SIG-M5 treated with dmso at 0.1 percent for 504 hours (cell line): ENCODE results near the gene KEAP1.
"Not testable (repeated sequence)": the region's sequence is repeated elsewhere in the genome, so short reads cannot be mapped to it uniquely, and the experiment has no call there.

Experiments
- DNase-seq: peaks from one replicate; lab custom pipeline; 2025; ENCODE audit not compliant: unreplicated experiment; lab: John Stamatoyannopoulos, UW

Gene KEAP1

DNA sequence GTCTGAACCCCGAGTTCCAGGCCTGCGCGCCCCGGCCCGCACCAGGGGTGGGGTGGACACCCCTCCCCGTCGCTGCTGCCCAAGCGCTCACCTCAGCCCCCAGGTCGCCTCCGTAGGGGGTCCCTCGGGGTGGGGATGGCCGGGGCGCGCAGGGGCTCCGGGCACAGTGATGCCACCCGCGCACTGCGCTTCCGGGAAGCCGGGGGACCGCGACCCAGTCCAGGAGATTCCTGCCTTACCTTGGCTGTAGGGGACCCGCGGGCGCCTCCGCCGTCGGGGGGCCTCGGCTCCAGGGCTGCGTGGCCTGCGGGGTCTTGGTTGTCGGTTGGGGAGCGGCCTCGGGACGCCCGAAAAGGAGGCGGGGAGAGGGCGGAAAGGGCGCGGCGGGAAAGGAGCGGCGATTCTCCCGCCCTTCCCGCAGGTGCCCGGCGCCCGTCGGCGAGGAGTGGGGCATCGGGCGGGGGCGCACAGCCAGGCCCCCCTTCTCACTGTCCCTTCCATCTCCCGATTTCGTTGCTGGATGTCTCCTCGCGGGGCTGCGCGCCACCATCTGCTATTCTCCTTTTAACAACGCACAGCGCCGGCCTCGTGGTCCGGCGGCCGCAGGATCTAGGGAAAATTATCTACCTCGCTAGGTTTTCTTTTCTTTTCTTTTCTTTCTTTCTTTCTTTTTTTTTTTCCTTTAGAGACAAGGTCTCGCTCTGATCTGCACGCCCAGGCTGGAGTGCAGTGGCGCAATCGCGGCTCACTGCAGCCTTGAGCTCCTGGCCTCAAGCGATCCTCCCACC, at the start of gene KEAP1:
KEAP1 (minus strand) TSS at position 355 of the 788 bp plus-strand sequence. CDS start 3,323 bp downstream, outside the sequence.
- DNase-seq = no peak

GRCh38 chr19:10552510-10553053, 49.4 kb upstream of the KEAP1 start:
- no peak for DNase-seq

DNA sequence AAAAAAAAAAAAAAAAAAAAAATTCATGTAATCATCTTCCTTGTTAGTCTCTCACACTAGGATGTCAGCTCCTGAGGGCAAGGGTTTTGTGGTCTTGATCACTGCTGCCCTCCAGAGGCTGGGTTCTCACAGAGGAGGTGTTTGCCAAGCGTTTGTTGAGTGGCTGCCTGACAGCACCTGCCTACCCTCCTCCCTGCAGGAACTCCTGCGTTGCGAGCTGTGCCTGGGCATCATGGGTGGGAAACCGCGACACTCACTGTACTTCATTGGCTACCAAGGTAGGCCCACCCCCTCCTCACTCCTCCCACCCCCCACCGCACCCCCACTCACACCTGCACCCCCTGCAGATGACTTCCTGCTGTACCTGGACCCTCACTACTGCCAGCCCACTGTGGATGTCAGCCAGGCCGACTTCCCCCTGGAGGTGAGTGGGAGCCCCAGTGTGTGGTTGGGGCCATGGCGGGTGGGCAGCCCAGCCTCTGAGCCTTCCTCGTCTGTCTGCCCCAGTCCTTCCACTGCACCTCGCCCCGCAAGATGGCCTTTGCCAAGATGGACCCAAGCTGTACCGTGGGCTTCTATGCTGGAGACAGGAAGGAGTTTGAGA, 48.6 kb upstream of the KEAP1 start:
- DNase-seq = peak; percentile 56

GRCh38 chr19:10551006-10551405, 47.9 kb upstream of the KEAP1 start:
- DNase-seq = not testable (repeated sequence)

GRCh38 chr19:10550336-10550735, 47.2 kb upstream of the KEAP1 start:
- no peak for DNase-seq

GRCh38 chr19:10549733-10550132, 46.6 kb upstream of the KEAP1 start:
- DNase-seq = no peak

DNA sequence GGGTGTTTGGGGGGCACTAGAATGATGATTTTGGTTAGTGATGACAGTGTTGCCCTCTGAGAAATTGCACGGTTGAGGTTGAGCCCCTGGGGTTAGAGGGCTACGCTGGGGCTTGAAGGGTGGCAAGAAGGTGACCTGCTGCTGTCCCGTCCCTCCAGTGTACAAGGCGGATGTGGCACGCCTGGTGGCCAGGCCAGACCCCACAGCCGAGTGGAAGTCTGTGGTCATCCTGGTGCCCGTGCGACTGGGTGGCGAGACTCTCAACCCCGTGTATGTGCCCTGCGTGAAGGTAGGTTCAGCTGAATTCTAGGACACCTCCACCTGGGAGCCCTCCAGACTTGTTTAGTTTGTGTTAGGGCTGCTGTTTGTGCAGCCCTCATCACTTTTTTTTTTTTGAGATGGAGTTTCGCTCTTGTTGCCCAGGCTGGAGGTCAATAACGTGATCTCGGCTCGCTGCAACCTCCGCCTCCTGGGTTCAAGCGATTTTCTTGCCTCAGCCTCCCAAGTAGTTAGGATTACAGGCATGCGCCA, 45.7 kb upstream of the KEAP1 start:
- no peak for DNase-seq

GRCh38 chr19:10546817-10547216, 43.7 kb upstream of the KEAP1 start:
- DNase-seq = no peak

- DNase-seq = no peak
Observed at GRCh38 chr19:10544753-10545251, 41.6 kb upstream of the KEAP1 start.

- no peak for DNase-seq
Observed at GRCh38 chr19:10544242-10544752, 41.1 kb upstream of the KEAP1 start.

- DNase-seq = peak; percentile 36
Observed at GRCh38 chr19:10543420-10544241, 40.5 kb upstream of the KEAP1 start, which contains the start of gene ATG4D. ATG4D (plus strand) TSS chr19:10543904; CDS start chr19:10544091, 187 bp downstream.

DNA sequence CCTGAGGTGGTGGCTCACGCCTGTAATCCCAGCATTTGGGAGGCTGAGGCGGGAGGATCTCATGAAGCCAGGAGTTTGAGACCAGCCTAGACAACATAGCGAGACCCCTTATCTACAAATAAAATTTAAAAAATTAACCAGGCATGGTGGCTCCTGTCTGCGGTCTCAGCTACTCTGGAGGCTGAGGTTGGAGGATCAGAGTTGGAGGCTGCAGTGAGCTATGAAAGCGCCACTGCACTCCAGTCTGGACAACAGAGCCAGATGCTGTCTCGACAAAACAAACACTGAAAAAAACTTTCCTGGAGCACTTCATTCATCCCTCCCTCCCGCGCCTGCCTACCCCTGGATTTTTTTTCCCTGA, 39.9 kb upstream of the KEAP1 start:
- no peak for DNase-seq

- DNase-seq = peak; percentile 45
Observed at GRCh38 chr19:10539016-10539415, 35.9 kb upstream of the KEAP1 start.

DNA sequence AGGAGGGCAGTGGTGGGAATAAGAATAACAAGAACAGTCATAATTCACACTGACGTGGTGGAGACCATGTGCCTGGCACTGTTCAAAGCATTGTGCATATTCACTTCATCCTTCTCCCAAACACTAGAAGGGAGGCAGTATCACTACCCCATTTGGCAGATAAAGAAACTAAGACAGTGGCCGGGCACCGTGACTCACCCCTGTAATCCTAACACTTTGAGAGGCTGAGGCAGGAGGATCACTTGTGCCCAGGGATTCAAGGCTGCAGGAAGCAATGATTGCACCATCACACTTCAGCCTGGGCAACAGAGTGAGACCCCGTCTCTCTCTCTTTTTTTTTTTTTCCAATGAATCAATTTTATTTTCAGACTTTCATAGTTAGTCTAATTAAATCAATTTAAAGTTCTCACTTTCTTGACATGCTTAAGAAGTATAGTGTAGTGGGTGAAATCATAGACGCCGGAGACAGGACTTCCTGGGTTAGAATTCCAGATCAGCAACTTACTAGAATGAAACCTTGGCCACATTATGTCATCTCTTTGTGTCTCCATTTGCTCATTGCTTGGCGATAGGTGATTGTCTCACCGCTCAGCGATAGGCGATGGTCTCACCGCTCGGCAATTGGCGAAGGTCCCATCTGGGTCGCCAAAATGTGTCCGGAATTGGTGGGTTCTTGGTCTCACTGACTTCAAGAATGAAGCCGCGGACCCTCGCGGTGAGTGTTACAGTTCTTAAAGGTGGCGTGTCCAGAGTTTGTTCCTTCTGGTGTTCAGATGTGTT, 35.2 kb upstream of the KEAP1 start:
- DNase-seq = peak; percentile 18

DNA sequence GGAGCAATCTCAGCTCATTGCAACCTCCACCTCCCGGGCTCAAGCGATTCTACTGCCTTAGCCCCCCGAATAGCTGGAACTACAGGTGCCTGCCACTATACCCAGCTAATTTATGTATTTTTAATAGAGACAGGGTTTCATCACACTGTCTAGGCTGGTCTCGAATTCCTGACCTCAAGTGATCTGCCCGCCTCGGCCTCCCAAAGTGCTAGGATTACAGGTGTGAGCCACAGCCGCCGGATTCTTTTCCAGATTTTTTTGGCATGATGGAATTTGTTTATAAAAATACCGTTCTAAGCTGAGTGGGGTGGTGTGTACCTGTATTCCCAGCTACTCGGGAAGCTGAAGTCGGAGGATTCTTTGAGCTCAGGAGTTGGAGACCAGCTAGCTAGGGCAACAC, 34.5 kb upstream of the KEAP1 start:
- no peak for DNase-seq

DNA sequence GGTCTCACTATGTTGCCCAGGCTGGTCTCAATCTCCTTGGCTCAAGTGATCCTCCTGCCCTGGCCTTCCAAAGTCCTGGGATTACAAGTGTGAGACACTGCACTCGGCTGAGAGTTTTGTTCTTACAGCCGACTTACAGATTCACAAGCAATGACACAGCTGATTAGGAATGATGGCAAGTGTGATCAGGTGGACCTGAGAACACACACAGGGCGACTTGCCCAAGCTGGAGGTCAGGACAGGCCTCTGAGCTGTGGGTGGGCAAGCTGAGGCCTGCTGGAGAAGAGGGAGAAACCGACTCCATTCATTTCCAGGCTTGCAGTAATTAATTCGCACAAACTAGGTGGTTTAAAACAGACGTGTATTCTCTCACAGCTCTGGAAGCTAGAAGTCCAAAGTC, 32.5 kb upstream of the KEAP1 start:
- no peak for DNase-seq

GRCh38 chr19:10533646-10534386, 30.7 kb upstream of the KEAP1 start:
- DNase-seq = no peak

DNA sequence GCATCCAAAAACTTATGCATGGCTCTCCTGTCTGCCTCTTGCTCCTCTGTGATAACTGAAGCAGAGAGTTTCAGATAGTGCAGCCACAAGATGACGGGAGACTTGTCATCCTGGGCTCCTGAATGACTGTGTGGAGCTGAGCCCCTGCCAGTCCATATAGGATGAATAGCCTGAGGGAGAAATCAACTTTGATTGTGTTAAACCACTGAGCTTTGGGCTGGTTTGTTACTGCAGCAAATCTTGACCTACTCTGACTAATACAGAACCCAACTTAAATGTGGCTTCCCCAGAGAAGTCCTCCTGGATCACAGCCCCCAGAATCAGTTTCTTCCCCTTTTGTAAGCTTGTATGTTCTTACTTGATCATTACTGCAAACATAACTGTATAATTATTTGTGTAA, 29.3 kb upstream of the KEAP1 start:
- DNase-seq = no peak

GRCh38 chr19:10526887-10527286, 23.7 kb upstream of the KEAP1 start:
- DNase-seq = not testable (repeated sequence)
